GM10266 (cell line): Measurements from ENCODE around the gene BEX4.
"Not testable (repeated sequence)": the region's sequence is repeated elsewhere in the genome, so short reads cannot be mapped to it uniquely, and the experiment has no call there.

Experiments
- DNase-seq: peaks from one replicate; pipeline ENCODE4 v3.0.0; 2012; ENCODE audit errors: extremely low spot score
- CTCF ChIP-seq: IDR thresholded peaks from 2 replicates; pipeline ENCODE4 v1.5.1; 2012; ENCODE audit warnings: mild to moderate bottlenecking, low read depth; ENCODE audit not compliant: control insufficient read depth, insufficient read depth; ENCODE audit errors: missing control alignments

The BEX4 gene

GRCh38 chrX:103215425-103215991 lies 600 bp downstream of the BEX4 start:
- no peak for DNase-seq

GRCh38 chrX:103220511-103221323 lies 5.8 kb downstream of the BEX4 start:
- DNase-seq, result no peak
- no peak for TF ChIP-seq CTCF

More at GRCh38 chrX:103215425-103215991, 600 bp downstream of the BEX4 start:
- no peak for TF ChIP-seq CTCF

- DNase-seq, result not testable (repeated sequence)
Observed at GRCh38 chrX:103225918-103226317, 11.0 kb downstream of the BEX4 start.

GRCh38 chrX:103233263-103233662 lies 18.4 kb downstream of the BEX4 start:
- DNase-seq, result no peak
- TF ChIP-seq CTCF, result no peak

GRCh38 chrX:103234869-103235268 lies 20.0 kb downstream of the BEX4 start:
- no peak for DNase-seq

GRCh38 chrX:103235608-103236007 lies 20.7 kb downstream of the BEX4 start:
- not testable (repeated sequence) for DNase-seq

More at GRCh38 chrX:103234869-103235268, 20.0 kb downstream of the BEX4 start:
- no peak for TF ChIP-seq CTCF

GRCh38 chrX:103236296-103236695 lies 21.4 kb downstream of the BEX4 start:
- DNase-seq, result no peak
- TF ChIP-seq CTCF, result no peak

- DNase-seq, result no peak
- no peak for TF ChIP-seq CTCF
Observed at GRCh38 chrX:103240155-103240554, 25.2 kb downstream of the BEX4 start.
